GM18951 (cell line): ENCODE data around the gene ZNF778.

Source experiments
- POLR2A ChIP-seq: IDR thresholded peaks from 4 replicates; pipeline ENCODE4 v1.6.1; 2011; ENCODE audit warnings: mild to moderate bottlenecking; ENCODE audit not compliant: insufficient read length, insufficient read depth; ENCODE audit errors: extremely low read depth
- in situ Hi-C: fragments of 300-500 bp; cut with MboI; formaldehyde crosslinking; loops from one replicate; pipeline ENCODE4 v1.12.0; 2022; ENCODE audit warnings: low sequenced_read_pairs, mixed read lengths, inconsistent platforms; ENCODE audit not compliant: unreplicated experiment

The ZNF778 gene

DNA sequence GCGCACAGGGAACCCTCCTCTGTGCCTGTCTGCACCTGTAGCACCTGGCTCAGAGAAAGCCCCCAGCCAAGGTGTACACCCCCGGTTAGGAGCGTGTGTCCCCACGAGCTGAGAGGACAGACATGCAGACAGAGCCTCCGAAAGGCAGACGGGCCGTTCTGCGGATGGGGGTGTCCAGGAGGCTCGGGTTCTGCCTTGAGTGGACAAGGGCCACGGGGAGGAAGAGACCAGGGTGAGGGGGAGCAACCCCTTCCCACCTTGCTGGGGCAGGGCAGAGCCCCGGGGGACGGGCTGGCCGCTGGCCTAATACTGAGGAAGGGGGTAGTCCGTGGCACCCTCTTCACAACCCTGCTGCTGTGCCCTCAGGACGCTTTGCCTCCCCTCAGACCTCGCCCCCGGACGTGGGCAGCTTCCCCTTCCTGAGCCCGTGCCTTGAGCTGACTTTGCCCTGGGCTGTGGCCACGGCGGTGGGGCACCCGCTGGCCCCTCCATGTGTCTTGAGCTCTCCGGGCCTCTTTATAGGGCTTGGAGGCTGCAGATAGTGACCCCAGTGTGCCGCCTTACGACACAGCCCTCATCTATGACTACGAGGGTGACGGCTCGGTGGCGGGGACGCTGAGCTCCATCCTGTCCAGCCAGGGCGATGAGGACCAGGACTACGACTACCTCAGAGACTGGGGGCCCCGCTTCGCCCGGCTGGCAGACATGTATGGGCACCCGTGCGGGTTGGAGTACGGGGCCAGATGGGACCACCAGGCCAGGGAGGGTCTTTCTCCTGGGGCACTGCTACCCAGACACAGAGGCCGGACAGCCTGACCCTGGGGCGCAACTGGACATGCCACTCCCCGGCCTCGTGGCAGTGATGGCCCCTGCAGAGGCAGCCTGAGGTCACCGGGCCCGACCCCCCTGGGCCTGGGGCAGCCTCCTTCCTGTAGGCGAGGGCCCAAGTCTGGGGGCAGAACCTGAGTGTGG is 22.9 kb upstream of the ZNF778 start:
- no peak for TF ChIP-seq POLR2A
- in situ Hi-C loops = no loop called here

DNA sequence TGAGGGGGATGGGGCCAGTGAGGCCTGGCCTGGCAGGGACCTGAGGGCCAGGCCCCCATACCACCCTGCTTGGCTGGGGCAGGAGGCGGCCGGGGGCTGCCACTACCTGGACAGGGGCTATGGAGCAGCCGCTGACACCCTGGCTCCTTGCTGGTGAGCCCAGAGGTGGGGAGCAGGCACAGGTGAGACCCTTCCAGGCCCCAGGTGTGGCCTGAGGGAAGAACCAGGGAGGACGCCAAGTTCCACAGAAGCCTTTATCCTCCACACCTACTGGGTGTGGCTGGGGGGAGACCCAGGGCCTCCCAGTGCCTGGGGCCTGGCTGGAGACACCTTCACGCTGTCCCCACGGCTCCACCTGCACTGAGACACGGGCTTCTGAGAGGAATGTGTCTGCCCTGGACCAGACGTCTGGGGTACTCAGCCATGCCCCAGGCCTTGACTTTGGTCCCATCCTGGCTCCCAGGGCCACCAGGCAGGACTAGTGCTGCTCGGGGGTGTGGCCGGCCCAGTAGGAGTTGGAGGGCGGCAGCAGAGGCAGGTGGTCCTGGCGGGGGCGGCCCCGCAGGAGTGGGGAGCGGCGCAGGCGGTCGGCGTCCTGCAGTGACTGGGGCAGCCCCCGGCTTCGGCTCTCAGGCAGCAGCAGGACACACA is 21.9 kb upstream of the ZNF778 start:
- no peak for TF ChIP-seq POLR2A
- in situ Hi-C loops = no loop called here

DNA sequence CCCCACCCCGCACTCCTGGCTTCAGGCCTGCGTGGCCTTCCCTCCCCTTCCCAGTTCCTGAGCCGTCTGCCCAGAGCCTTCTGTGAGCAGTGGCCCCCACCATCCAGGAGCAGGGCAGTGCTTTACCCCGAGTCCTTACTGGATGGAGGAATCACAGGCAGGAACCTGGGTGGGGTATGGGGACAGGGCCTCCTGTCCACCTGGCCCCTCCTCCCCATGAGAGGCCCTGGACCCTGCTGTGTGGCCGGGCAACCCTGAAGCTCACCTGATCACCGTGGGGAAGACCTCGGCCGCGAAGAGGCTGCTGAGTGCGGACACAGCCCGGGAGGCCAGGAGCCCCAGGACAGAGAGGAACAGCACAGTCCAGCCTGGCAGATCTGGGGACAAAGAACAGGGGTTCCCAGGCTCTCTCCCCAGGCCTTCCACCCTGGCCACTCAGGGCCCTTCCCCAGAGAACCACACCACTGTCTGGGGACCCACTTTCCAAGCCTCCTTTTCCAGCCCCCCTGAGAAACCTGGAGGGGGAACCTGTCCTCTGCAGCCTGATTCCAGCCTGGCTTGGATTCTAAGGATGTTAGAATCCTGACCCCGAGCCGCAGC is 20.4 kb upstream of the ZNF778 start:
- no peak for TF ChIP-seq POLR2A
- in situ Hi-C loops = no loop called here

DNA sequence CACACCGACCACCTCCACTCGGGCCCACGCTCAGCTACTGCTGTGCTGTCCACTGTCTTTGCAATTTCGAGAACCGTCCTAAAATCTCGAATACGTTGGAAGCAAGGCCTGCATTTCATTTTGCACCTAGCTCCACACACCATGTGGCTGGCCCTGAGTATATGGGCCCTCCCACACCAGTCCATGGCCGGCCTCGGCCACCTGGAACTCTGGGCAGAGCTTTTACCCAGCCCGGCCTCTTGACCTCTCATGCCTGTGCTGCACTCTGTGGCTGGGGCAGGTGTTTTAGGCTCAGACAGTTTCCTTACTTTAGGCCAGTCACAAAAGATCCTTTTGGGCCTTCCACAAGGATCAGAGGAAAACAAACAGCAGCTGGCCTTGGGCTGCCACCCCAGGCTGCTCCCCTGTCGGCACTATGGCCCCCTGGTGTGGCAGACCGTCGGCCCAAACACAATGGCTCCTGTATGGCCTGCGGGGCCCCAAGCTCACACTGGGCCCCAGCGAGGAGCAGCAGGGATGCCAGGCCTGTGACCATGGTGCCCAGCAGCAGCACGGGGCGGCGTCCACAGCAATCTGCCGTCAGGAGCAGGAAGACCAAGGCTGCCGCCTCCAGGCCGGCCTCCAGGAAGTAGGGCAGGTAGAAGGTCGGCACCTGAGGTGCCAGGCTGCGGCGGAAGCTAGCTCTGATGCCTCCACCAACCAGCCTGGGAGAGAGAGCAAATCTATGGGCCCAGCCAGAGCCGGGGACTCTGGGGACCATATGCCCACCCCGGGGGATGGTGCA is 19.7 kb upstream of the ZNF778 start:
- in situ Hi-C loops = no loop called here
- no peak for TF ChIP-seq POLR2A

DNA sequence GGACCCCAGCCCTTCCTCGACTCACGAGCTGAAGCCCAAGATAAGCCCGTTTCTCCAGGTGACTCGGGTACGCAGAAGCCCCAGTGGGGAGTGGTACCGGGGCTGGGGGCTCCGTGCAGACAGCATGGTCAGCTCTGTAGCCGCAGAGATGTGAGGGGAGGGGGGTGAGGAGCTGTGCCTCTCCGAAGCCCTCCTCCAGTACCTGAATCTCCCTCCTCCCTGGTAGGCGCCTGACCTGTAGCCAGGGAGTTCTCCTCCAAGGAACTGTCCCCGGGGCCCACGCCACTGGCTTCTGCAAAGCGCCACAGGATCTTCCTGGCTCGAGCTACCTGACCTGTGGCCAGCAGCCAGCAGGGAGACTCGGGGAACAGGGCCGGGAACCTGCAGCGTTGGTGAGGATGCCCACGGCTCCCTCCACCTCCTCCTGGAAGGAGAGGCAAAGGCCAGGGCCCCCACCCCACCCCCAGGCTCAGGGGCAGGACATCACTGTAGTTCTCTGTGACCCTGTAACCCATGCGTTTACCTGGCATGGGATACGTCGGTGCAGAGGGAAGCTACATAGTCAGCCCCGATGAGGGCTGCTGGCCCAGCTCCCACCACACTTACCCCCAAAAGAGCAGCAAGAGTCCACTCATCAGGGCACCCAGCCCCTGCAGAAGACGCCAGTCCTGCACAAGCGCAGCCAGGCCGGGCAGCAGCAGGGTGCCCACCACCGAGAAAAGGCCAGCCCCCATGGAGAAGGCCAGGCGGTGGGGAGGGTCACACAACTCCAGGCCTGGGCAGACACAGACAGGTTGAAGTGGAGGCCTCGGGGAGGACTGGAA is 18.9 kb upstream of the ZNF778 start:
- no peak for TF ChIP-seq POLR2A

DNA sequence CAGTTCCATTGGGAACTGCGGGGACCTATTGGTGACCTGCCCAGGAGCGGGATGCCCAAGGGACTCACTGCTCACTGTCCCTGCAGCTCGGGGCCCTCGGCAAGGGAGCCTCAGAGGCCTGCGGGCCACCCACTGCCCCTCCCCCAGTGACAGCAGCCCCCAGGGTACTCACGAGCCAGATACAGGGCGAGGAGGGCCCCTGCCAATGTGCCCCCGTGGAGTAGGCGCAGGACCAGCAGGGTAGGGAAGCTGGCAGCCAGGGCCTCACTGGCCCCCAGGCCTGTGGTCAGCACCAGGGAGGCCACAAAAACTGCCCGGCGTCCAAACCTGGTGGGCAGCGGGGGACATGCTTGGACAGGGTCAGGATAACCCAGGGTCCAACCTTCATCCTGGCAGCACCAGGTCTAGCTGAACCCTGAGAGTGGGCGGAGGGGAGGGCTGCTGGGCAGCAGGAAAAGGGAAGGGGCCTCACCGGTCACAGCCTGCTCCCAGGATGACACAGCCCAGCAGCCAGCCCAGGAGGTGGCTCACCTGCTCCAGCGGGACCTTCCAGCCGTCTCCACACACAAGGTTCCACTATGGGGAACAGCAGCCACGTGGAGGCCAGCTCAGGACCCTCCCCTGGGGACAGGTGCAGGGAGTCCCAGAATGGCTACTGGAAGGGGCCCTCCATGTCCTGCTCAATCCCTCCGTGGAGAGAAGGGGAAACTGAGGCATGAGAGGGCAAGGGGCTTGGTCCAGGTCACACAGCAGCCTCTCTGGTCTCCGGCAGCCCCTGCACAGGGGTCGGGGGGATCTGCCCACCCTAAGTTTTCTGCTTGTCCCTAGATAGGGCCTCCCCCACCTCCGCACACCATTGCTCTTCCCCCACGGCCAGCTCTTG is 18.0 kb upstream of the ZNF778 start:
- in situ Hi-C loops = loop anchor here (25.0 kb wide), 1 partner anchor 387 kb away; the partner anchor contains the start of genes APRT and CDT1

More for the DNA sequence above, 18.9 kb upstream of the ZNF778 start:
- in situ Hi-C loops = no loop called here

DNA sequence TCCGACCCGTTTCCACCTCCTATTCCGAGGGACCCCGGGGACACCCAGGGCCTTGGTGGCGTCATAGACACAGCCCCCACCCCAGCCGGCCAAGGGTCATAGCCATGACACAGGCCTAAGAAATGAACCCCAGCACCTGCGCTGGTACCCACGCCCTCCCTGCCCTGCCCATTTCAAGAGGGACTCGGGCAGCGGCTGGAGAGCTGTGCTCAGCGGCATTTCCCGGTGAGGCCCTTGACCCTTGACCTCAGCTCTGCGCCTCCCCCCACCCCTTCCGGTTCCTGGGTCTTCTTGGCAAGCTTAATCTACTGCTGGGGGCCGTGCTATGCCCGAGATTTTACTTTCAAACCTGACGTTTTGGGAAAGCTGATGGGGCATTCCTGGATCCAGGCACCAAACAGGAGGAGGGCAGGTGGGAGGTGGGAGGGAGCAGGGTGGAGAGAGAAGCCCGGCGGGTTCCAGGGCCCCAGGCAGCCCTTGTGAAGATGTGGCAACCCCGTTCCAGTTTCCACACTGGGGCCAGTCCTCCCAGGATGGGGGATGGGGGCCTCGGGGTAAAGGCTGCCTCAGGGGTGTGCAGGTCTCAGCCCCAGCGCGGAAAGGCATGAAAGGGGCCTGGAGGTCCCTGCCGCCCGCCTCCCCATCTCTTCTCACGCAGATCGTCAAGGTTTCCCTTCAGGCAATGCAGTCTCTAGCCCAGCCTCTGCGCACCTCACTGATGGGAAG is 17.2 kb upstream of the ZNF778 start, which contains the start of gene SLC22A31:
Gene SLC22A31, minus strand, starts transcription at position 414 of the 726 bp plus-strand sequence. Its CDS starts 36 bp downstream, at position 378.
- no peak for TF ChIP-seq POLR2A
- in situ Hi-C loops = loop anchor here (25.0 kb wide), 1 partner anchor 388 kb away; the partner anchor contains the start of genes APRT and CDT1

More for the DNA sequence above, 18.0 kb upstream of the ZNF778 start:
- TF ChIP-seq POLR2A = no peak

DNA sequence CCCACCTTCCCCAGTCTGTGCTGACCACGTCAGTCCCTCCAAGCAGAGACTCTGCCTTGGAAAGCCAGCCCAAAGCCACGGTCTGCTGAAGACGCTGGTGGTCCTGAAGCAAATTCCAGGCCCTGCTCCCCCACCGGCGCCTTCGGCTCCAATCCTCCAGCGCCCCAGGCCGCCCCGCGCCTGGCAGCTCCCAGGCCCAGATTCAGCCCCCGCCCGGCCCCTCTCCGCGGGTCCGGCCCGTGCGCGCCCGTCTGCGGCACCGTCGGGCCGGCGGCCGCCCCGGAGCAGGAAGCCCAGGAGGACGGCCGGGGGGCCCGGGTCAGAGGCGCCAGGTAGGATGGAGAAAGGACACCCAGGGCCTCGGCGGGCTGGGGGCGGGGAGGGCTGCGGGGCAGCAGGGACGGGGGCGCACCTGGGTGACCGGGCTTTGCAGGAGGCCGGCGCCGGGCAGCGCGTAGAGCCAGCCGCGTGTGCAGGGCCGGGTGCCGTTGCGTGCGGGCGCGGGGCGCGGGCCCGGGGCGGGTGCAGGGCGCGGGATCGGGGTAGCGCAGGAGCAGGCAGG is 16.6 kb upstream of the ZNF778 start:
- in situ Hi-C loops = loop anchor here (25.0 kb wide), 1 partner anchor 389 kb away; the partner anchor contains the start of genes APRT and CDT1
- no peak for TF ChIP-seq POLR2A

DNA sequence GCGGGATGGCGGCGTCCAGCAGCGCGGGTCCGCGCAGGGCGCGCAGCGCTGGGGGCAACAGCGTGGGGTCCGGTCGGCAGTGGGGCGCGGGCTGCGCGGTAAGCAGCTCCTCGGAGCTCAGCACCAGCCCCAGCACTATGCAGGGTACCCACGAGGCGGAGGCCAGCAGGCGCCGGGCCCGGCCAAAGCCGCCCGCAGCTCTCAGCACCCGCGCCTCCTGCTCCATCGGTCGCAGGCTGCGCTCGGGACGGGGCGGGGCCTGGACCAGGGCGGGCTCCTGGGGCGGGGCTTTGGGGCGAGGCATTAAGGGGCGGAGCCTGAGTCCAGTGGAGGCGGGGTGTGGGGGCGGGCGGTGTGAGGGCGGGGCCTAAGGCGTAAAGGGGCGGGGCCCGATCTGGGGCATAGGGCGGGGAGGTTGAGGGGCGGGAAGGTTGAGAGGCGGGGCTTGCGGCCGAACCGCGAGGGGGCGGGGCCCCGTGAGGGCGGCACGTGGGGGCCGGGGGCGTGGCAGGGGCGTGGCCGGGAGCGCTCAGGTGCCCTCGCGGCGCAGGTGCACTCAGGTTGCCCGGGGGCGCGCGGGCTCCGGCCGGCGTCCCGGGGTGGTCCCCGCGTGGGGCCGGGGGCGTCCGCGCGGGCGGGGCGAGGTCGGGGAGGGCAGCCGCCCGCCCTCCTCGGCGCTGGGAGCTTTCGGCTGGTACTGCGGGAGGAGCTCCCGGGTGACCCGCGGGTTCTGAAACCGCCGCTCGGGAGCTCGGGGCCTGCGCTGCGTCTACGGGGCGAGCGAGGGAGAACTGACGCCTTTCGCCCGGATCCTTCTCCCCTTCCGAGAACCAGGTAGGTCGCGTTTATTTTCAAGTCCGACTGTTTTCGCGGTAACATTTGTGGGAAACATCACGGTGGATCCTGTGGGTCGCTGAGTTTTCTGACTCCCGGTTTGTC is 15.8 kb upstream of the ZNF778 start:
- in situ Hi-C loops = loop anchor here (25.0 kb wide), 1 partner anchor 389 kb away; the partner anchor contains the start of genes APRT and CDT1
- no peak for TF ChIP-seq POLR2A
